ENCODE results near the gene MCF2L. TPM values are rescaled to one million over a fixed set of nuclear protein-coding genes. Genes with fewer than 3 reads are reported as not detected.

MCF2L gene, protein sequence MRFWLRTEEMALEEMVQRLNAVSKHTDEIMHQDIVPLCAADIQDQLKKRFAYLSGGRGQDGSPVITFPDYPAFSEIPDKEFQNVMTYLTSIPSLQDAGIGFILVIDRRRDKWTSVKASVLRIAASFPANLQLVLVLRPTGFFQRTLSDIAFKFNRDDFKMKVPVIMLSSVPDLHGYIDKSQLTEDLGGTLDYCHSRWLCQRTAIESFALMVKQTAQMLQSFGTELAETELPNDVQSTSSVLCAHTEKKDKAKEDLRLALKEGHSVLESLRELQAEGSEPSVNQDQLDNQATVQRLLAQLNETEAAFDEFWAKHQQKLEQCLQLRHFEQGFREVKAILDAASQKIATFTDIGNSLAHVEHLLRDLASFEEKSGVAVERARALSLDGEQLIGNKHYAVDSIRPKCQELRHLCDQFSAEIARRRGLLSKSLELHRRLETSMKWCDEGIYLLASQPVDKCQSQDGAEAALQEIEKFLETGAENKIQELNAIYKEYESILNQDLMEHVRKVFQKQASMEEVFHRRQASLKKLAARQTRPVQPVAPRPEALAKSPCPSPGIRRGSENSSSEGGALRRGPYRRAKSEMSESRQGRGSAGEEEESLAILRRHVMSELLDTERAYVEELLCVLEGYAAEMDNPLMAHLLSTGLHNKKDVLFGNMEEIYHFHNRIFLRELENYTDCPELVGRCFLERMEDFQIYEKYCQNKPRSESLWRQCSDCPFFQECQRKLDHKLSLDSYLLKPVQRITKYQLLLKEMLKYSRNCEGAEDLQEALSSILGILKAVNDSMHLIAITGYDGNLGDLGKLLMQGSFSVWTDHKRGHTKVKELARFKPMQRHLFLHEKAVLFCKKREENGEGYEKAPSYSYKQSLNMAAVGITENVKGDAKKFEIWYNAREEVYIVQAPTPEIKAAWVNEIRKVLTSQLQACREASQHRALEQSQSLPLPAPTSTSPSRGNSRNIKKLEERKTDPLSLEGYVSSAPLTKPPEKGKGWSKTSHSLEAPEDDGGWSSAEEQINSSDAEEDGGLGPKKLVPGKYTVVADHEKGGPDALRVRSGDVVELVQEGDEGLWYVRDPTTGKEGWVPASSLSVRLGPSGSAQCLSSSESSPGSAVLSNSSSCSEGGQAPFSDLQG
- 1.7 and 5.6 TPM in 2 replicates for total RNA-seq

DNA sequence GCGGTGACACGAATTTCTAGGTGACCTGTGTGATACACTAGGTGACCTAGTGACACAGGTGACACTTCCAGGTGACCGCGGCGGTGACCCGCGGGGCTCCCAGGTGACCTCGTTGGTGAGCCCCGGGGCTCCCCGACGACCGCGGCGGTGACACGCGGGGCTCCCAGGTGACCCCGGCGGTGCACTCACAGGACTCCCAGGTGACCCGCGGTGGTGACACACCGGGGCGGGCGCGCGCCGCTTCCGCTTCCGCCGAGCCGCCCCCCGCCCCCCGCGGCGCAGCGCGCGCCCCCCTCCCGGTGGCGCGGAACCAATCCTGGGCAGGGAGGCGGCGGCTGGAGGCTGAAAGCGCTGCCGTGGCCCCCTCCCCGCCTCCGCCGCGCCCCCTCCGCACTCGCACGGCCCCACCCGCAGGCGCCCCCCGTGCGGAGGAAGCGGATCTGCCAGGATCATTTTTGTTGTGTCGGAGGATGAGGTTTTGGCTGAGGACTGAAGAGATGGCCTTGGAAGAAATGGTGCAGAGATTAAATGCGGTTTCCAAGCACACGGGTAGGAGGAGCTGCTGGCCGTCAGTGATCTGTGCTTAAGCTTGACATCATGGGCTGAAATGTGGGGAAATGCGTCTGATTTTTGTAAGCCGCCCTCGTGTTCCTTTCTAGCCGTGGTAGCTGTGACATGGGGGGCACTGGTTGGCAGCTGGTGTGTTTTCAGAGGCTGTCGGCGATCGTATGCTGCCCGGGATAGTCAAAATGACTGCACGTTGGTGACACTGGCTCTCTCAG is at the start of gene MCF2L:
MCF2L (plus strand) TSS at position 305 of the 782 bp plus-strand sequence; CDS start at position 471, 166 bp downstream.

DNA sequence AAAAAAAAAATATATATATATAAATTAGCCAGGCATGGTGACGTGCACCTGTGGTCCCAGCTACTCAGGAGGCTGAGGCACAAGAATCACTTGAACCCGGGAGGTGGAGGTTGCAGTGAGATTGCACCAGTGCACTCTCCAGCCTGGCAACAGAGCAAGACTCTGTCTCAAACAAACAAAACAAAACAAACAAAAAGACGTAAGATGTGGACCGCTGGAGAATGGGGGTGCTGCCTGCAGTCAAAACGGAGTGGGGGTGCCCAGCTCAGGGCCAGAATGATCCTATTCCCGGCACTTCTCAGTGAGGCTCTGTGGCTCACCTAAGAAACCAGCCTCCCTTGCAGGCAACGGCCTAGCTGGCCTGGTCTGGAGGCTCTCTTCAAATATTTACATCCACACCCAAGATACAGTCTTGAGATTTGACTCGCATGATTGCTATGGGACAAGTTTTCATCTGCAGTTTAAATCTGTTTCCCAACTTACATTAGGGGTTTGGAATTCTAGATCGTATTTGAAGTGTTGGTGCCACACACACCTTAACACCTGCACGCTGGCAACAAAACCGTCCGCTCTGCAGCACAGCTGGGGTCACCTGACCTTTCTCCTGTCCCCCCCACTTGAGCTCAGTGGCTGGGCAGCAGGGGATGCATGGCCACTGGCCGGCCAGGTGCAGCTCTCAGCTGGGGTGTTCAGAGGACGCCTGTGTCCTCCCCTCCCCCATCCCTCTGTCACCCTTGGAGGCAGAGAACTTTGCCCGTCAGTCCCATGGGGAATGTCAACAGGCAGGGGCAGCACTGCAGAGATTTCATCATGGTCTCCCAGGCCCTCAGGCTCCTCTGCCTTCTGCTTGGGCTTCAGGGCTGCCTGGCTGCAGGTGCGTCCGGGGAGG is 136.3 kb downstream of the MCF2L start, which contains the start of gene F7:
F7 (plus strand) TSS at position 760 of the 889 bp plus-strand sequence; CDS start at position 811, 51 bp downstream.

DNA sequence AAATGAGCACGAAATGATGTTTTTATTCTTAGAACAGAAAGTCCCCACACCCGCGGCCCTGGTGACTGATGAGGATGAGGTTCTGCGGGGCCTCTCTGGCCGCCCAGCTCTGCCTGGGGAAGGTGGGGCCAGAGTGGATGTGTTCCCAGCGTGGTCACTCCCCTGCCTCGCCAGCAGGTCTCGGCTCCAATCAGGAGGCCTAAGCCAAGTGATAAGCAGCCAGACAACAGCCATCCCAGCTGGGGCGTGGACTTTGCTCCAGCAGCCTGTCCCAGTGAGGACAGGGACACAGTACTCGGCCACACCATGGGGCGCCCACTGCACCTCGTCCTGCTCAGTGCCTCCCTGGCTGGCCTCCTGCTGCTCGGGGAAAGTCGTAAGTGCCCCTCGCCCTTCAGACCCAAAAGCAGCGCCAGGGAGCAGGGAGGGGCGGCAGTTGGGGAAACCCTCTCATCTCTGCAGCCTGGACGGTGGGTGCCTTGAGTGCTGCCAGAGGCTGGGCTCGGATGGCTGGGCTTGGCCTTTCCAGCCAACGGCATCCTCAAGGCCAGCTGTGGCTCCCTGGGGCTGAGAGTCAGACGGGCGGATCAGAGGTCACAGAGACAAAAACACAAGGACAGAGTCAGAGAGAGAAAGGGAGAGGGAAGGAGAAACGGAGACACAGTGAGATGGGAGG is 153.7 kb downstream of the MCF2L start, which contains the start of gene F10:
F10 (plus strand) TSS at position 250 of the 676 bp plus-strand sequence; CDS start at position 307, 57 bp downstream.

Other genes with a start within 250 kb of the MCF2L start
- gene F7, start 136.6 kb downstream of the MCF2L start, total RNA-seq: not detected in 2 replicates
- gene F10, start 153.6 kb downstream of the MCF2L start, total RNA-seq: 4.4 and 5.7 TPM in 2 replicates
- gene PROZ, start 189.4 kb downstream of the MCF2L start, total RNA-seq: not detected in 2 replicates
- gene PCID2, start 239.5 kb downstream of the MCF2L start, total RNA-seq: 40.4 and 51.7 TPM in 2 replicates
- 57.5 and 64.7 TPM in 2 replicates for gene CUL4A, start 240.4 kb downstream of the MCF2L start, total RNA-seq

Data from cardiac ventricle fibroblast (primary cell).